DMS53 (cell line): ENCODE data around the gene SPTBN2.
"Not testable (repeated sequence)": the region's sequence is repeated elsewhere in the genome, so short reads cannot be mapped to it uniquely, and the experiment has no call there.

ENCODE experiments used
- DNase-seq: peaks from one replicate; lab custom pipeline; 2025; lab: John Stamatoyannopoulos, UW

Gene SPTBN2

GRCh38 chr11:66724167-66724566, 4.8 kb downstream of the SPTBN2 start:
- not testable (repeated sequence) for DNase-seq

DNA sequence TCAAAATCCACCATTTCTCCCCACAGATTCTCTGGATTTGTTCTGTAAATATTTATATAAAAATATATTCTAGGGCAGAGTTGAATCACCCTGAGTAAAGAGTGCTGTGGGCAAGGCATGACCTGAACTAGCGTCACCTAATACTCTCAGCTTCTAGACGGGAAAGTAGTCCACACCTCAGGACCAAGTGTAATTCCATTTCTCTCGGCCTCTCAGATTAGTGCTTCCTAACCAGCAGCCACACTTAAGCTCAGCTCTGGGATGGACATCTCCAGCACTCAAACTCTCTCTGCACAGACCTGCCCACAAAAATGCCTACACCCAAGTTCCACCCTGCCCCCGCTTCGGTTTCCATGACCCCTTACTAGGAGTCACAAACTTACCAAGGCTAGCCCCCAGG, 5.3 kb downstream of the SPTBN2 start:
- DNase-seq: peak; percentile 53

DNA sequence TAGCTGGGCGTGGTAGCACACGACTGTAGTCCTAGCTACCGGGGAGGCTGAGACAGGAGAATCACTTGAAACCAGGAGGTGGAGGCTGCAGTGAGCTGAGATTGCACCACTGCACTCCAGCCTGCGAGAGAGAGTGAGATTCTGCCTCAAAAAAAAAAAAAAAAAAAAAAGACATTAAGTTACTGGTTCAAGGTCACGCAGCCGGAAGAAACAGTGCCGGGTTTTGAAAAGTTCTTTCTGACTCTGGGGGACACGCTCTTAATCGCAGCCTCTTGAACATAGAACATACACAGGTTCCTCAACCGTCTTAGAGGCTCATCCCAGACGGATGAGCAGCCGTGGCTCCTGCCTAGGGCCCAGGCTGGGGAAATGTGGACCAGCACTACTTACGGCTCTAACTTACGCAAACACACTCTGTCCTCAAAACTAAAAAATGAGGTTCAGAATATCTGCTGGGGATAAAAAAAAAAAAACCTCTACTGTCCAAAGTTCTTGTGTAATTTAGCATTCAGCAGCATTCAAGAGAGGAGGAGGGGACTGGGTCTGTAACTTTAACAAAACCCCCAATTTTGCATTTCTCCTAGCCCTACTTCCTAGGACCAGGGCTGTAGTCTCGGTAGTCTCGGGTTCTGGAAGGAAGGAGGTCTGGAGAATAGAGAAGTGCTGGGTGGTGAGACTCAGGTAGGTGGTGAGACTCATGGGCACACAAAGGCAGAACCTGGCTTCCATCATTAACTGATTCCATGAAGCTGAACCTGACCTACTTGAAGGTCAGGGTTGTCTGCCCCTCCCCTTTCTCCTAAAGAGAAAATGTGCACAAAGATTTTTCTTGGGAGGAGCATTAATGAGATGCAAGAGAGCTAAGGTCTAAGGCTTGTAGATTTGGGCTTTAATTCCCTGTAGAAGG, 6.0 kb downstream of the SPTBN2 start:
- DNase-seq: peak; percentile 41

DNA sequence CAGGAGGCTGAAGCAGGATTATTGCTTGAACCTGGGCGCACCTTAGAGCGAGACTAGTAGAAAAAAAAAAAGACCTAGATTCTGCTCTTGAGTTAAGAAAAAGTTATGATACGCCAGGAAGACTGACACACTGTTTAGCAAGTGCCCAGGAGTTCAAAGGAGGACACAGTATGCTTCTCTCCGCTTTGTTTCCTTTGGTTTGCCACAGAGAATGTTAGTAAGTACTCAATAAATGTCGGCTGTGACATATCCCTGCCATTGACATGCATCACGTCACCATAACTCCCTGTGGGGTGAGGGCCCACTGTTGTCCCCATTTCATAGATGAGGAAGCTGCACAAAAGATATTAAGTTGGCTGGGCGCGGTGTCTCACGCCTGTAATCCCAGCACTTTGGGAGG, 7.1 kb downstream of the SPTBN2 start:
- DNase-seq: no peak

DNA sequence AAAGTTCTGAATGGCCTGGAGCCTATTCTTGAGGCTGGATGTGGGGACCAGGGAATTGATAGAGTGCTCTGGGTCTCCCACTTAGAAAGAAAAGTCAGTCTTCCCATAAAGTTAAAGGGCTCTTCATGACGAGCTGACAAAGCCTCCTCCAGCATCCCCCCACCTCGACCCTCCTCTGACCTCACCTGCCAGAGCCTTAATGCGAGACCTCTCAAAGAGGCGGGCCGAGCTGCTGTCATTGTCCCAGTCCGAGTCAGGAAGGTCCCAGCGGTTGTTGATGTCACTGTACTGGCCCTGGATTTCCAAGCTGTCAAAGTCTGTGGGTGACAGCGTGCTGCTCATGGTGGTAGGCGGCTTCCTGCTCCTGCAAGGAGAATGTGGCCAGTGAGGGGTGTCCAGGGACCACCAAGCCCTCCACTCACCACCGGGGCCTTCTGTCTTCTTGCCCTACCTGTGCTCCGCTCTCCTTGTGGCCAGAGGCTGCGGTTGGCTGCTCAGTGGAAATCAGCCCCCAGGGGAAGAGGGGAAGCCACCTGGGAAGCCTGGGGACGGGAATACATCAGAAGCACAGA, 8.0 kb downstream of the SPTBN2 start:
- DNase-seq: peak; percentile 71

DNA sequence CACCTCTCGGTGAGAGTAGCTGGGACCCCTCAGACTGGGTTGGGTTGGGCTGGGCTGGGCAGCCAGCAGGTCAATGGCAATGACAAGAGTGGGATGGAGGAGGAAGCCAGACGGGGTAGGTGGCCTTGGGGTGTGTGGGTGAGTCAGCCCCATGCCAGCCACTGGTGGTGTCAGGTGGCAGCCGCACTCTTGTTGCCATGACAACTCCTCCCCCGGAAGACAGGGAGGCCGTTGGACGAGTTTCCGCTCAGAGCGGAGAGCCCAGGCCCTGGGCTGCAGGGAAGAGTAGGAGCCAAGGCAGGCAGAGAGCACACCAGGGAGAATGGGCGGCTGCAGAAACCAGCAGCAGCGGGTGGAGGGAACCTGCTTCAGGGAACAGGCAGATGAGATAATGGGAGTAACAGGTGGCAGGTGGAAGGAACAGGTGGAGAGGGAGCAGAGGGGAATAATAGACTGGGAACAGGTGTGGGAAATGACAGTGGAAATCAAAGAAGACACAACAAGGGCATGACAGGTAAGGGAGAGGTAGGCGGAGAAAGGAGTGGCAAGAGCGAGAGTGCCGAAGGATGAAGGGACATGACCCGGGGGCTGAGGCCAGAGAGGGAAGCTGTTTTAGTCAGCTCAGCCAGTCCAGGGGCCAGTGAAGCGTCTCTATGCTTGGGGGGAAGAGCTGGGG, 8.7 kb downstream of the SPTBN2 start:
- DNase-seq: peak; percentile 100

GRCh38 chr11:66719111-66719872, 9.7 kb downstream of the SPTBN2 start:
- DNase-seq: peak; percentile 51

DNA sequence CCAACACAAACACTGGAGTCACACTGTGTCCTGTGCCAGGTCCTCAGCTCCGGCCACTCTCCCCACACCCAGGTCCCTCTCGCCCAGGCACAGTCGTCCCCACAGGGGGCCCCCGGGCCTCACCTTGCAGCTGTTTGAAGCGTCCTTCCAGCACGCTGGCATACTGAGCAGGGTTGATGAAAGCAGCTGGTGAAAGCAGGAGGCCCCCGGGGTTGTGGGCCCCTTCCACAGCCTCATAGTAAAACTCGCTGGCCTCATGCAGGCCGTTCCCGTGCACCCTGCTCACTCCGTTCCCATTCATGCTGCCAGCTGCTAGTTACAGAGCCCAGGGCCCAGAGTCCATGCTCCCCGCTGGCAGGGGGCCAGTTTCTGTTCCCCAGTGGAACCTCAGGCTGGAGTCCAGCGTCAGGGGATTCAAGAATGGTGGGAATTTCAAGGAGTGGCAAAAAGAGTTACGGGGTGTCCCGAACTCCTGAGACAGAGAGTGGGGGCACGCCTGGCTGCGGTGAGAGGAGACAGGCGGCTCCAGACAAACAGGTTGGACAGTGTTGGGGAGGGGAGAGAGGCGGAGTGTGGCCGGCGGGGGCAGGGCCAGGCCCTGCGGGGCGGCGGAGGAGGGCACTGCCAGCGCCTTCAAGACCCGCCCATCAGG, 10.6 kb downstream of the SPTBN2 start:
- DNase-seq: no peak

DNA sequence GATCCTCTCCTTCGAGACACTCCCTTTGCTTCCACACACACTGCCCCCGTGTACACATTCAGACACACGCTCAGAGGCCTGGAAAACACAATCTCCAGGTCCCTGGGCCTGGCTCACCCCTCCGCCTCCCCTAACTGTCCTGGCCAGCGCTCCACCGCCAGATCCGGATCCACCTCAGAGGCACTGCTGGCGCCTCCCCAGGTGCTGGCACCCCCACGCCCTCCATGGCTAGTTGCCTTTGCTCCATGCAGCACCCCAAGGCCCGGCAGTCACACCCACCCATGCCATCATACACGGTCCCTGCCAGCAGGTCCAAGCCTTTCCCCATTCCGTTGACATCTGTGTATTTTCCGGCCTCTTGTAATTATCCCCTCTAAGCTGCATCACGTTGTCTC, 11.1 kb downstream of the SPTBN2 start:
- no peak for DNase-seq

DNA sequence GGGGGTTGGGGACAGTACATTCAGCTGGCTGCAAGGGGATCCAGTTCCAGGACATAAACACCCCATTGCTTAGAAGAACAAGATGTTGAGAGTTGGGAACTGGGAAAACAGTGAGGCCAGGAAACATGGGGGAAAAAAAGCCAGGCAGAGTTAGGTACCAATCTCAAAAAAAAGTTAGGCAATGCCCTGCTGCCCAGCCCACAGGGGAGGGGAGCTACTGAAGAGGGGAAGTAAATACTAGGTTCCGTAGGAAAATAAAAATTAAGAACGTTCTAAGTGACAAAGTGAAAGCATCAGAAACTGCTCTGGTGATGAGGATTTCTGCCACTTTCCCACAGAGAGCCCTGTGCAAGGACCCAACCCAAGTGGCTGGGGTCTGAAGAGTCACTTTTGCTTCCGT, 12.0 kb downstream of the SPTBN2 start:
- no peak for DNase-seq

- no peak for DNase-seq
These were observed 13.5 kb downstream of the SPTBN2 start for GRCh38 chr11:66715346-66716085.

- DNase-seq: no peak
These were observed 15.1 kb downstream of the SPTBN2 start for GRCh38 chr11:66713746-66714480.

- no peak for DNase-seq
These were observed 18.6 kb downstream of the SPTBN2 start for GRCh38 chr11:66710384-66710930.

- no peak for DNase-seq
These were observed 20.3 kb downstream of the SPTBN2 start for GRCh38 chr11:66708701-66709100.

DNA sequence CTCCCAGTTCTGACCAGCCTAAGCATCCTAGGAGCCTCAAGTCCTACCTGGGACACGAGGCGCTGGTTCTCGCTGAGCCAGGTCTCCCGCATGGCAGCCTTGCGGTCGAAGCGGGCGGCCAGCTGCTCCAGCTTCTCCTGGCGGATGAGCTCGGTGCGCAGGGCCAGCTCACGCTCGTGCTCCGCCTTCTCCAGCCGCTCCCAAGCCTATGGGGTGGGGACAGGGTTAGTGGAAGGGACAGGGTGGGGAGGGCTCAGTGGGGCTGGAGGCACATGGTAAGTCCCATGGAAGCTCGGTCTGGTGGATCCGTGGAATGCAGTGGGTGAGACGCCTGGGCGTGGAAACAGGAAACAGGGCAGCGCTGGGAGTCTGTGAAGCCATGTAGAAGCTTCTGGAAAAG, 20.9 kb downstream of the SPTBN2 start:
- no peak for DNase-seq

GRCh38 chr11:66707486-66707885, 21.5 kb downstream of the SPTBN2 start:
- no peak for DNase-seq

GRCh38 chr11:66706989-66707388, 22.0 kb downstream of the SPTBN2 start:
- DNase-seq: no peak

DNA sequence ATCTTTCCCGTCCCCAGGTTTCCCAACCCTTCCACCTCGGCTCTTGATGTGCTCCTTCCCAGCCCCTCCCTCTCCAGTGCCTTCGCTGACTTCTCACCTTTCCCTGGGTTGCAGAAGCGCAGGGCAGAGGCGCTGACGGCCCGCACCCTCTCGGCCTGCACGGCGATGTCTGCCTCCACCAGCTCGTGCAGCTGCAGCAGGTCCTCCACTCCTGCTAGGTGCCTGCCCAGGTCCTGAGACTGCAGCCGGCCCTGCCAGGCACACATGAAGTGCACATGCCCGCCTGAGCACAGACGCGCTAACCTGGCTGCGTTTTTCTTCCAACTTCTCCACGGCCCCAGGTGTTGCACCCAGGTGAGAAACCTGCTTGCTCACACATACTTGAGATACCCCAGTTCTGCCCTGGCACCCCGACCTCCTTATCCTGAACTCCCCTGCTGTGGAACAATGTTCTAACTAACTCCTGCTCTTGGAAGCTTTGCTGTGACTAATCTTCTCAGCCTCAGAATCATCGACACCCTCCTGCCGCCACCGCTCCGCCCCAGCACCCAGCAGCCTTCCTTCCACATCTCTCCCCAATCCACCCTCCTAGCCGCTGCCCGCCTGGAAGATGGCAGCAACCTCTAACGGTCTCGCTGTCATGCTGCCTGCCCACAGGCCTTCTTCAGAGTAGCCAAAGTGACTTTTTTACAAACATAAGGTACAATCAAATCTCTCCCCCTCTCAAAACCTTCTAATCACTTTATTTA, 23.3 kb downstream of the SPTBN2 start:
- DNase-seq: no peak

DNA sequence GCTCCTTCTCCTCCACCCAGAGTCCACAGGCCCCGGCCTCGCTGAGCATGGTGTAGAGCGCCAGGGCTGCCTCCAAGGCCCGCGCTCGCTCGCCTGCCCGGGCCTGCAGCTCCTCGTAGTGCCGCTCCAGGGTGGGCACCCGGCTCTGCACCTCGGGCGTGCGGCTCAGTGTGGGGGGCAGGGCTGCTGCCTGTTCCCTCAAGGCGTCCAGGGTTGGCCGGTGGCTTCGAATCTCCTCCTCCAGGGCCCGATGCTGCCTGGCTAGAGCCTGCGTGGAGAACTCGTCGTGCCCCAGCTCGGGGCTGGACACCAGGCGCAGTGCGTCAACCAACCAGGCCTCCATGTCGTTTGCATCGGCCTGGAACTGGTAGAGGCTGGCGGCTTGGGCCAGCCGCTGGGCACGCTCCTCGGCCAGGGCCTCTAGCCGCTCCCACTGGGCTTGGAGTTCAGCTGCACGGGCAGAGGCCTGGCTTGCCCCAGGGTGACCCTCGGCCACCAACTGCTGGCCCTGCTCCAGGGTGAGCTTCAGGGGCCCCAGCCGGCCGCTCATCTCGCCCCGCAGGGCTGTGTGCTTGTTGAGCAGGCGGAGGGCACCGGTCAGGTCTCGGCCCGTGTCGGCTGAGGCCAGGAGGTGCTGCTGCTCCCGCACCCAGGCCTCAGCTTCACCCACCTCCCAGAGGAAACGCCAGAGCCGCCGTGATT, 24.2 kb downstream of the SPTBN2 start:
- no peak for DNase-seq
